ENCODE data around the gene ZMYND15.

ZMYND15 gene

GRCh38 chr17:4717791-4718190 lies 21.8 kb upstream of the ZMYND15 start:
- no peak for DNase-seq

- no peak for DNase-seq
Measured at GRCh38 chr17:4718276-4718675, 21.4 kb upstream of the ZMYND15 start.

DNA sequence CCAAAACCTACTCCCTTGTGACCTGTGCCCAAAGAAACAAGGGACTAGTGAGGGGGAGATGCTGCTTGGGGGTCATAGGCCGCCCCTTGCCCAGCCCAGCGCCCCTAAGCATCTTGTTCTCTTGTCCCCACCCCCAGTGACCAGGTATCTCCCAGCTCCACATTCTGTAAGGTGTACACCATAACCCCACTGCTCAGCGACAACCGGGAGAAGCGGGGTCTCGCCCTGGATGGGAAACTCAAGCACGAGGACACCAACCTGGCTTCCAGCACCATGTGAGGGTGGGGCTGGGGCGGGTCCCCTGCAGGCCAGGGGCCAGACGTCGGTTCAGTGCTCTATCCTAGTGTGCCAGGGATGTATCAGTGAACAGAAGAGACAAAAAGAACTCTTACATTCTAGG lies 20.5 kb upstream of the ZMYND15 start:
- no peak for DNase-seq

GRCh38 chr17:4719684-4720221 lies 19.9 kb upstream of the ZMYND15 start:
- no peak for DNase-seq

DNA sequence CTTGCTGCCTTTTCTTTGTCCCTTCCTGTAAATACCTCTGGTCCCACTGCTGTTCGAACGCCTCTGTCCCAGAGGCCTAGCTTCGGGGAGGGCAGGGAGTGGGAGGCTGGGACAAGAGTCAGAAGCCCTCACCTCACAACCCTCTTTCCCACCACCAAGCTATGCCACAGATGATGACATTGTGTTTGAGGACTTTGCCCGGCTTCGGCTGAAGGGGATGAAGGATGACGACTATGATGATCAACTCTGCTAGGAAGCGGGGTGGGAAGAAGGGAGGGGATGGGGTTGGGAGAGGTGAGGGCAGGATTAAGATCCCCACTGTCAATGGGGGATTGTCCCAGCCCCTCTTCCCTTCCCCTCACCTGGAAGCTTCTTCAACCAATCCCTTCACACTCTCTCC lies 18.8 kb upstream of the ZMYND15 start:
- no peak for DNase-seq

DNA sequence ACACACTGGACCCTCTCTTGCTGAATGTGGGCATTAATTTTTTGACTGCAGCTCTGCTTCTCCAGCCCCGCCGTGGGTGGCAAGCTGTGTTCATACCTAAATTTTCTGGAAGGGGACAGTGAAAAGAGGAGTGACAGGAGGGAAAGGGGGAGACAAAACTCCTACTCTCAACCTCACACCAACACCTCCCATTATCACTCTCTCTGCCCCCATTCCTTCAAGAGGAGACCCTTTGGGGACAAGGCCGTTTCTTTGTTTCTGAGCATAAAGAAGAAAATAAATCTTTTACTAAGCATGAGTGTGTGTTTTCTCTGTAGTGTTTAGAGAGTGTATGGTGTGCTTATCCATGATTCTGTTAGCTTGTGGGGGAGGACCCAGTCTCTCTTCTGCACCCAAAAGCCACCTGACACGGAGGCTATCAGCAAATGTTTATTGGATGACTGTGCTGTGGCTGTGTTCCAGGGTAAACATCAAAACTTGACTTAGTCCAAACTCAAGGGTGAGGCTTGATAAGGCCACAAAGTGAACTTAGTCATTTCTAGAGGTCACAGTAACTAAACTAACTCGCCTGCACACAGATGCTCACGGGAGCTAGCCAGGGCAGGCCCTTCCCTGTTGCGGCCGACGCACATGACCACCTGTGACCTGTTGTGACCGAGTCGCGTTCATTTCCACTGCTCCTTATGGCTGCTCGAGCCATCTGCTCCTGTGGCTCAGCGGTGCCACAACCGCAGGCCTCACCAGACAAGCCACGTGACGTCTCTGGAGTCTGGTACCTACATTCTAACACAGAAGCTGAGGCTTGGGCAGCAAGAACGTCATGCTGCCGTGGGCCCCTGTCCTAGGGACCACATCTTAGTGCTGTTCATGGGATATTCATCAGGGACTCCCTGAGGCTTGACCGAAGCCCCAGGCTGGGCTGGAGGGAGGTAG lies 18.2 kb upstream of the ZMYND15 start:
- DNase-seq = no peak

DNA sequence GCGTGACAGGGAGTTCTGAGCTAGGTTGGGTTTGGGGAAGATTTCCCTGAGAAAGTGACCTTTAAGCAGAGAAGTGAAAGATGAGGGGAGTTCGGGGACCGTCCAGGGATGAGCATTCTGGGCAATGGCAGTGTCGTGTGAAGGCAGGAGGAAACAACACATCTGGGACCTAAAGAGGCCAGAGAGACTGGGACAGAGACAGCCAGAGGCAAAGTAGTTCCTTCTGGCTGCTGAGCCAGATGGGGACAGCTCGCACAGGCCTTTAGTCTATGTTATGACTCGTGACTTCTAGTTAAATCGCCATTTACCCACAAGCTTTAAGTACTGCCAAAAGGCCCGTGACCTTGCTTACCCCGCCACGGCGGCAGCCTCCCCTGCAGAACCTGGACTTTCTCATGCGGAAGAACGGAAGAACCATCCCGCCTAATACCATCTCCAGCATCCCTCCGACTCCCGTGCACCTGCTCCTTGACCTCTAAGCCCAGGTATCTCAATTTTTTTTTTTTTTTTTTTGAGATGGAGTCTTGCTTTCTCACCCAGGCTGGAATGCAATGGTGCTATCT lies 16.9 kb upstream of the ZMYND15 start:
- no peak for DNase-seq

DNA sequence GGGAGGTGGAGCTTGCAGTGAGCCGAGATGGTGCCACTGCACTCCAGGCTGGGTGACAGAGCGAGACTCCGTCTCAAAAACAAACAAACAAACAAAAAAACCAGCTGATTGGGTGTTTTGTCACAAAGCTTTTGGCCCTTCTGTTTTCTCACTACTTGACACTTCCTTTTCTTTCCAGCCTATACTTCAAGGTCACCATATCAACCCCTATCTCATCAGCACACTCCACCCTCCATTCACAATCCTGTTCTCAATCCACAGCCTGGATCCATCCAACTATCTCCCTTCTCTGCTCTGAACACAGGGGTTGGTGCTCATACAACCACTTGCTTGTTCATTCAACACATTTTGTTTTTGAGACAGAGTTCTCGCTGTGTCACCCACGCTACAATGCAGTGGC lies 15.0 kb upstream of the ZMYND15 start:
- DNase-seq = no peak

- DNase-seq = no peak
Measured at GRCh38 chr17:4725646-4726310, 13.9 kb upstream of the ZMYND15 start.

DNA sequence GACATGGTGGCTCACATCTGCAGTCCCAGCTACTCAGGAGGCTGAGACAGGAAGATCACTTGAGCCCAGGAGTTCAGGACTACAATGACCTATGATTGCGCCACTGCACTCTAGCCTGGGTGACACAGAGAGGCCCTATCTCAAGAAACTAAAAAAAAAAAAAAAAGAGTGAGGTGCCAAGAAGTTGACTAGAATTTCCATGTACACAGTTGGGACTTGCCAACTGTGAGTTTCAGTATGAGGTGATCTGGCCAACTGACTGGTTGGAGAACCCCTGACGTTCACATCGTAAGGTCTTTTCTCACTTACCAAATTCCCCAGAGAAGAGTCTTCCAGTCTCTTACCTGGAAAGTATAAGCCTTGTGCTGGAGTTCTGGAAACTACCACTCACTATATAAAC lies 11.5 kb upstream of the ZMYND15 start:
- DNase-seq = no peak

DNA sequence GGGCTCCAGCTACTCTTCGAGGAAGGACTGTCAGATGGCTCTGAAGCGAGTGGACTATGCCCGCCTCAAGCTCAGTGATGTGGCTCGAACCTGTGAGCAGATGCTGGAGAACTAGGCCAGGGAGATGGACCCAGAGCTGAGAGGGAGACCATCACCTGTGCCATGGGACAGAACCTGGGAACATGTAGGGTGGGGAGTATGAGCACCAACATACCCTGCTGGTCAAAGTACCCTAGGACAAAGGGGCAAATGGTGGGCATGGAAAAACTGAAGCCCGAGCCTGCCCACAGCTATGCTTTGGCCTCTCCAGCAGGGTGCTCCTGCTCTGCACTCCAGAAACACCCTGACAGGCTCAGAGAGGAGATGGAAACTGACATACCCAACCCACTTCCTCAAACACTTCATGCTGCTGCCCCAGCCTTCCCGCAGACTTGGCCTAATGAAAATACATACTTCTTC lies 6.5 kb upstream of the ZMYND15 start:
- no peak for DNase-seq

DNA sequence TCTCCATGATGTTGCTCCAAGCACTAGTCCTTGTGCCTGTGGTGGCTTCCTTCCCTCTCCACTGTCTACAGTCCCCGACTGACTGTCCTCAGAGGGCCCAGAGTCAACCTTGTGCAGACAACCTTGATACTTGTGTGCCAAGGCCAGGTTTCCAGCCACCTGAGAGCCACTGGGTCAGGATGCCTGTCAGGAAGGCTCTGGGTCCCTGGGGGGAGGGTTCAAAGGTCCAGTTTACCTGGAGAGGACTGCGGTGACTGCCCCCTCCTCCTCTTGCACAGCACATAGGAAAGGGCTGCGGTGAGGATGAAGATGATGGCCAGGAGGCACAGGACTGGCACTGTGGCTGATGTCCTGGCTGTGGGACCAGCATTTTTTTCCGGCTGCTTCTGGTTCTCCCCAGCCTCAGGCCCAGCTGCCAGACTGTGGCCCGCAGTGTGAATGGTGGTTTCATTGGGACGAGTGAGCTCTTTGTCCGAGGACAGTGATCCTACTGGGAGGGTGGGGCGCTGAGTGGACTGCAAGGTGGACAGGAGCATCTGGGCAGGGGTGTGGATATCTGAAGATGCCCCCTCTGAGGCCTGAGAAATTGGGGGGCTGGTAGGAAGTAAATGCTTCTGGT lies 4.7 kb upstream of the ZMYND15 start:
- DNase-seq = no peak

- no peak for DNase-seq
Measured at GRCh38 chr17:4735876-4736651, 3.6 kb upstream of the ZMYND15 start.

GRCh38 chr17:4738136-4739121 lies 1.2 kb upstream of the ZMYND15 start:
- no peak for DNase-seq

DNA sequence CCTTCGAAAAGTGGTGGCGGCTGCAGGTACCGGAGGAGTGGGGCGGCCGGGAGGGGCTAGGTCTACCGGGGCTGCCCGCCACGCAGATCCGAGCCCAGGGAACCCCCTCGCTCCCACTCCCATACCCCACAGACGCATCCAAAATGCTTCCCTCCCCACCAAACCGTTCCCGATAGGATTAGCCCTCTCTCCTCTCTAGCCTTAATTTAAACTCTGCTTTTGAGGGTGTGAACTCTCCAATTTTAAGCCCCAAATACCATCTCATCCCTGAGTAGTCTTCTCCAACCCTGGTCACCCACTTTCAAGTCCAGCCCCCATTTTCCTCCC lies 355 bp downstream of the ZMYND15 start:
- no peak for DNase-seq

- no peak for DNase-seq
Measured at GRCh38 chr17:4740584-4740983, 951 bp downstream of the ZMYND15 start.

GRCh38 chr17:4741544-4741943 lies 1.9 kb downstream of the ZMYND15 start:
- no peak for DNase-seq

DNA sequence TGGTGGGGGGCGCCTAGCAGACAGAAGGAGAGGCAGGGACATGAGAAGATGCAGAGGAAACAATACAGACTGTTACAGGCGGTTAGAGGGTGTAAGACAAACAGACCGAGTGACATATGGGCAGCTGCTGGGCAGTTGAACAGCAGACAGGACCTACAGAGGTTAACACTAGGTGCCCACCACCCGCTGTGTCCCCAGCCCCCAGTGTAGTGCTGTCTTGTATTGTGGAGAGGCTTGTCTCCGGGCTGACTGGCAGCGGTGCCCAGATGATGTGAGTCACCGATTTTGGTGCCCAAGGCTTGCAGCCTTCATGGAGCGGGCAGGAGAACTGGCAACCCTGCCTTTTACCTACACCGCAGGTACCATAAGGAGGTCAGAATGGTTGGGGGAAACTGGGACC lies 2.5 kb downstream of the ZMYND15 start:
- DNase-seq = no peak

- DNase-seq = no peak
Measured at GRCh38 chr17:4742629-4743028, 3.0 kb downstream of the ZMYND15 start.

DNA sequence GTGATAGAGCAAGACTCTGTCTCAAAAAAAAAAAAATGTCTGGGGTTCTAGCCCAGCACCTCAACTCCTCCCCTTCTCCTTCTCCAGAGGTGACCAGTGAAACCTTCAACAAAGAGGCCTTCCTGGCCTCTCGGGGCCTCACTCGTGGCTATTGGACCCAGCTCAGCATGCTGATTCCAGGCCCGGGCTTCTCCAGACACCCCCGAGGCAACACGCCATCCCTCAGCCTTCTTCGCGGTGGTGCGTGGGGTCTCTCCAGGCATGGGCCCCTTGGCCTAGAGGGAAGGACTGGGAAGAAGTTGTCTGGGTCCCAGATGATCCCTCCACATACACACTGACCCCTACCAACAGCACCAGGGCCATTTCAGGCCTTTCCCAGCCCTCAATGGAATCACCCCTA lies 3.6 kb downstream of the ZMYND15 start:
- DNase-seq = no peak

DNA sequence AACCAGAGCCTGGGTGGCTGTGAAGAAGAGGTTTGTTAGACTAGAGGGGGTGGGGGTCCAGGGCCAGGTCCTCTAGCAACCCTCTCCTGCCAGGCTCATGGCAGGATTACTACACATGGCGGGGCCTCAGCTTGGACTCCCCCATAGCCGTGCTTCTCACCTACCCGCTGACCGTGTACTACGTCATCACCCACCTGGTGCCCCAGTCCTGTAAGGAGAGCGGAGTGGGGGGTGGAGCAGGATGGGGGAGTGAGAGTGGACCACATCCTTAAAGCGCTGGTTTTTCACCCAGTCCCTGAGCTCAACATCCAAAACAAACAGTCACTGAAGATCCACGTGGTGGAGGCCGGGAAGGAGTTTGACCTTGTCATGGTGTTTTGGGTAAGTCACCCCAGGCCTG lies 4.3 kb downstream of the ZMYND15 start:
- no peak for DNase-seq
